ENCODE data around the gene PAN2. TPM values are rescaled to one million over a fixed set of nuclear protein-coding genes. Genes with fewer than 3 reads are reported as not detected.

The PAN2 gene
- total RNA-seq, 1 experiment from 2014 or later, result 78.1 TPM

GRCh38 chr12:56358836-56359532 is 25.2 kb upstream of the PAN2 start:
- POLR2A ChIA-PET (ENCODE audit: unreplicated experiment), result interaction anchor here (0.5 to 0.9 kb wide), 6 partner anchors 17 to 1366 kb away, joined by 3 to 20 read pairs (median 6); no protein-coding TSS in a partner anchor
- TSS peak; percentile 67 for BruUV-seq (replicated peaks)
- CTCF ChIA-PET, result interaction anchor here (0.5 to 0.8 kb wide), 3 partner anchors 20 to 68 kb away, joined by 3 read pairs; partner anchors contain the start of gene IL23A

GRCh38 chr12:56351325-56351724 is 17.5 kb upstream of the PAN2 start:
- Histone ChIP-seq H3K79me2 (ENCODE audit: low read depth) (no peaks in the 10 kb centered on the region), H3K4me3 (no peak overlapping the region), H3F3A (ENCODE audit: insufficient read depth, low read depth) (peaks cover 28% of the 10 kb centered on the region), H3K27me3 (ENCODE audit: insufficient read depth, low read depth) (no peaks in the 10 kb centered on the region), H3K9me2 (ENCODE audit: insufficient read depth) (no peaks in the 10 kb centered on the region), H3K36me3 (ENCODE audit: low read depth) (peaks cover 11% of the 10 kb centered on the region; the same call in 1 of the 2 replicates), H4K20me1 (ENCODE audit: insufficient read depth) (no peaks in the 10 kb centered on the region), H3K27ac (peak overlapping the region; percentile 66), H3K4me2 (peak overlapping the region; percentile 50), H3K9me3 (ENCODE audit: insufficient read depth, low read depth) (no peaks in the 10 kb centered on the region), H3K4me1 (replicated peaks; ENCODE audit: insufficient read depth) (peaks cover 21% of the 10 kb centered on the region), H2AFZ (no peak overlapping the region)
- no peak for DNase-seq
- CTCF ChIA-PET, result no interaction called here
- TF ChIP-seq CTCF (conservative IDR thresholded peaks at IDR 0.05) (no peak), EZH2 (IDR thresholded peaks at IDR 0.05; ENCODE audit: low read depth) (no peak)
- intact Hi-C loops (cut with micrococcal nuclease; ENCODE audit: unreplicated experiment), result no loop called here
- POLR2A ChIA-PET (ENCODE audit: unreplicated experiment), result interaction anchor here (0.5 to 1.4 kb wide), 2 partner anchors 9 to 15 kb away, joined by 8 to 22 read pairs; partner anchors contain the start of gene STAT2
- no TSS peak for BruUV-seq (replicated peaks)

More at GRCh38 chr12:56358836-56359532, 25.2 kb upstream of the PAN2 start:
- Histone ChIP-seq H2AFZ (peak overlapping the region; percentile 80), H3K36me3 (ENCODE audit: low read depth) (no peaks in the 10 kb centered on the region), H4K20me1 (ENCODE audit: insufficient read depth) (no peaks in the 10 kb centered on the region), H3F3A (ENCODE audit: insufficient read depth, low read depth) (peaks cover 4% of the 10 kb centered on the region; the same call in 1 of the 2 replicates), H3K4me3 (peak overlapping the region; percentile 79), H3K79me2 (ENCODE audit: low read depth) (peaks cover 16% of the 10 kb centered on the region), H3K9me3 (ENCODE audit: insufficient read depth, low read depth) (no peaks in the 10 kb centered on the region), H3K27ac (peak overlapping the region; percentile 61), H3K4me1 (replicated peaks; ENCODE audit: insufficient read depth) (peaks cover 17% of the 10 kb centered on the region), H3K27me3 (ENCODE audit: insufficient read depth, low read depth) (no peaks in the 10 kb centered on the region), H3K4me2 (peak overlapping the region; percentile 90), H3K9me2 (ENCODE audit: insufficient read depth) (no peaks in the 10 kb centered on the region)
- intact Hi-C loops (cut with micrococcal nuclease; ENCODE audit: unreplicated experiment), result no loop called here
- no peak for TF ChIP-seq EZH2 (IDR thresholded peaks at IDR 0.05; ENCODE audit: low read depth)
- TF ChIP-seq CTCF (conservative IDR thresholded peaks at IDR 0.05), result no peak
- DNase-seq, result peak; percentile 8 to 62

- H3K4me2 ChIP-seq, result peak overlapping the region; percentile 50
Observed at GRCh38 chr12:56350662-56351061, 16.9 kb upstream of the PAN2 start.

More at GRCh38 chr12:56350662-56351061, 16.9 kb upstream of the PAN2 start:
- H3K4me1 ChIP-seq (replicated peaks; ENCODE audit: insufficient read depth), result peaks cover 21% of the 10 kb centered on the region
- CTCF ChIA-PET, result no interaction called here
- H3K9me2 ChIP-seq (ENCODE audit: insufficient read depth), result no peaks in the 10 kb centered on the region
- H3K9me3 ChIP-seq (ENCODE audit: insufficient read depth, low read depth), result no peaks in the 10 kb centered on the region
- no peaks in the 10 kb centered on the region for H3K79me2 ChIP-seq (ENCODE audit: low read depth)
- peak; percentile 58 to 80 for DNase-seq
- H3K4me3 ChIP-seq, result no peak overlapping the region
- peaks cover 11% of the 10 kb centered on the region; the same call in 1 of the 2 replicates for H3K36me3 ChIP-seq (ENCODE audit: low read depth)
- H2AFZ ChIP-seq, result no peak overlapping the region
- no peaks in the 10 kb centered on the region for H3K27me3 ChIP-seq (ENCODE audit: insufficient read depth, low read depth)
- POLR2A ChIA-PET (ENCODE audit: unreplicated experiment), result interaction anchor here (0.7 to 1.4 kb wide), 2 partner anchors 9 to 1226 kb away, joined by 3 to 22 read pairs; partner anchors contain the start of gene STAT2
- peak overlapping the region; percentile 66 for H3K27ac ChIP-seq
- no peak for TF ChIP-seq CTCF (conservative IDR thresholded peaks at IDR 0.05)
- no peak for TF ChIP-seq EZH2 (IDR thresholded peaks at IDR 0.05; ENCODE audit: low read depth)
- BruUV-seq (replicated peaks), result no TSS peak
- H4K20me1 ChIP-seq (ENCODE audit: insufficient read depth), result no peaks in the 10 kb centered on the region
- H3F3A ChIP-seq (ENCODE audit: insufficient read depth, low read depth), result peaks cover 28% of the 10 kb centered on the region
- intact Hi-C loops (cut with micrococcal nuclease; ENCODE audit: unreplicated experiment), result no loop called here

Data from PC-9 (cell line).